Inflammatory macrophage (primary cell): Measurements from ENCODE around the gene ICAM1.
A peak's percentile ranks its signal among the peaks of the same experiment; 100 is the strongest.
"Not testable (repeated sequence)": the region's sequence is repeated elsewhere in the genome, so short reads cannot be mapped to it uniquely, and the experiment has no call there.

Experiments used
- DNase-seq, 2 donors: peaks; one replicate each; pipeline ENCODE4 v3.0.0-alpha.2; 2020 to 2022

The ICAM1 gene

GRCh38 chr19:10279737-10280442, 9.0 kb downstream of the ICAM1 start:
- DNase-seq, result no peak

GRCh38 chr19:10282043-10282442, 11.1 kb downstream of the ICAM1 start:
- not testable (repeated sequence) for DNase-seq

GRCh38 chr19:10283301-10284064, 12.6 kb downstream of the ICAM1 start:
- DNase-seq, result no peak

- no peak for DNase-seq
These were observed 13.4 kb downstream of the ICAM1 start for GRCh38 chr19:10284065-10284959.

- DNase-seq, result no peak
These were observed 14.0 kb downstream of the ICAM1 start for GRCh38 chr19:10284960-10285278.

- DNase-seq, result no peak
These were observed 14.5 kb downstream of the ICAM1 start for GRCh38 chr19:10285393-10285792.

GRCh38 chr19:10286803-10287737, 16.1 kb downstream of the ICAM1 start, which contains the start of gene ICAM4:
Gene ICAM4 (plus strand): TSS chr19:10286955. CDS start chr19:10287013, 58 bp downstream.
- DNase-seq, result peak; percentile 76 to 93

- peak in 1 of 2 donors; percentile 64 for DNase-seq
These were observed 17.8 kb downstream of the ICAM1 start for GRCh38 chr19:10288662-10289166.

GRCh38 chr19:10289167-10289835, 18.4 kb downstream of the ICAM1 start:
- DNase-seq, result peak in 1 of 2 donors; percentile 36

- DNase-seq, result no peak
These were observed 19.0 kb downstream of the ICAM1 start, which contains the start of gene ICAM5 for GRCh38 chr19:10289836-10290356. Gene ICAM5 (plus strand): TSS chr19:10289952. CDS start chr19:10290044, 92 bp downstream.

GRCh38 chr19:10290357-10290875, 19.5 kb downstream of the ICAM1 start:
- DNase-seq, result no peak

GRCh38 chr19:10290876-10291553, 20.1 kb downstream of the ICAM1 start:
- DNase-seq, result peak; percentile 56 to 87

- no peak for DNase-seq
These were observed 20.8 kb downstream of the ICAM1 start for GRCh38 chr19:10291554-10292205.

GRCh38 chr19:10292206-10292788, 21.4 kb downstream of the ICAM1 start:
- peak; percentile 93 to 97 for DNase-seq

GRCh38 chr19:10292789-10293636, 22.1 kb downstream of the ICAM1 start:
- DNase-seq, result peak; percentile 18 to 39

- no peak for DNase-seq
These were observed 22.9 kb downstream of the ICAM1 start for GRCh38 chr19:10293637-10294367.

GRCh38 chr19:10294368-10294697, 23.4 kb downstream of the ICAM1 start:
- no peak for DNase-seq
